ENCODE measurements around the gene ANK2. TPM values are rescaled to one million over a fixed set of nuclear protein-coding genes. Genes with fewer than 3 reads are reported as not detected.

The ANK2 gene
- total RNA-seq, 1 donor from 2014 or later = 284 TPM

DNA sequence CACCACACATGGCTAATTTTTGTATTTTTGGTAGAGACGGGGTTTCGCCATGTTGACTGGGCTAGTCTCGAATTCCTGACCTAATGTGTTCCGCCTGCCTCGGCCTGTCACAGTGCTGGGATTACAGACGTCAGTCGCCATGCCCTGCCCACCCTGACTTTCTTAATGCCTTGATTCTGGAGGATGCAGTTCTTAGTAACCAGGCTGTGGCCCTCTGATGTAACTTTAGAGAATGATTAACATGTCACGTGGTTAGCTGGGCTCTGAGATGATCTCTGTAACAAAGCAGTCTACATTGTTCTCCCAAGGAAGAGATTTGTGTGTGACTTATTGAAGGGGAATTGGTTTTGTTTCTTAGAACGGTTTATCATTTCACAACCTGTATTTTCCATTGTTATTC, 30.6 kb downstream of the ANK2 start:
- intact Hi-C loops (cut with DNase I) = no loop called here
- DNase-seq (ENCODE audit: missing footprints) (no peak), ATAC-seq (no peak)

DNA sequence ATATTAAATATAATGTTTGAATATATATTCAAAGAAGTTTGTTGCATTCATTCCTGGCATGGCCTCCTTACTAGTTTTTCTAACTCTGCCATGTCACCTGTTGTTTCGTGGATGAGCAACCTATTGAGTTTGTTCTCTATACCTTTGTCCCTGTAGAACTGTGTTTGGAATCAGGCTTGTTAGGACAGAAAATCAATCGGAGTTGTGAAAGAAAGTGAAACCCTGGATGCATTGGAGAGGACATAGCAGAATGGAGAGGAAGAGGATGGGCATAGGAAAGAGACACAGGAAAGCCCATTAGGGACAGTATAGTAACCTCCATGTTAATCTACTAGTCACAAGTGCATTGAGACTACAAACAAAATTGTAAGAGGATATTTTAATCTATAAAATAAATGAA, 31.2 kb downstream of the ANK2 start:
- intact Hi-C loops (cut with DNase I) = no loop called here
- ATAC-seq (no peak), DNase-seq (ENCODE audit: missing footprints) (no peak)

- no peak for ATAC-seq
- intact Hi-C loops (cut with DNase I) = no loop called here
- no peak for DNase-seq (ENCODE audit: missing footprints)
Measured at GRCh38 chr4:113083346-113083745, 33.9 kb downstream of the ANK2 start.

- no peak for DNase-seq (ENCODE audit: missing footprints)
- ATAC-seq = no peak
- intact Hi-C loops (cut with DNase I) = no loop called here
Measured at GRCh38 chr4:113086172-113086695, 36.8 kb downstream of the ANK2 start.

DNA sequence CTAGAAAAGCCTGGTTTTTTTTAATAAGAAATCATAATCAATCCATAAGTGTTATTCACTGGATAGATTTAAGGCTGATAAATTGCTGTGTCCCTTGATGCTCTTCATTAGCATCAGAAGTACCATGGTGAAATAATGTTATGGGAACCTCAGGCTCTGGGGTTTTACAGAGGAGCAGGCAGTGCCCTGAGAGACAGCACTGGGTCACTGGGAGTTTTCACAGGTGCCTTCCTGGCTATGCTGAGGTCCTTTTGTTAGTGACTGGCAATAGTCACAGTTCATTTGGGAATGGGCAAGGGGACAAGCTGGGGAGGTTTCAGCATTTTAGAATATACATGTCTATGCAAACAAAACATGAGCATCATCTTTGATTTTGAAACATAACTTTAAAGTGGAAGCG, 38.6 kb downstream of the ANK2 start:
- intact Hi-C loops (cut with DNase I) = no loop called here
- ATAC-seq (no peak), DNase-seq (ENCODE audit: missing footprints) (no peak)

DNA sequence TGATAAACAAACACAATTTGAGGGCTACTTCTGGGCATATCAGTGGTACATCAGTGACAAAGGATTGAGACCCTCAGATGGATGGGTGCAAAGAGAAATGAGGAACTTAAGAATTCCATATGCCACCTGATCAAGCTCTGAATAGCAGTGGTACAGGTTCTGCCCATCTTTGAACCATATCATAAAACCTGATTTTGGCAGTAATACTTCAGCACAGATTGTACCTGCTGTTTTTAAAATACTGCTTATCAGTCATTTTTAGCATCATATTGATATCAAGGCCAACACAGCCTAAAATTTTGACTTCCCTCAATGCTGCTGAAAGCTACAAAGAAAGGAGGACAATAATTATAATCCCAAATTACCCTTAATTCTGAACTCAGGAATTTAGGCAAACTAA, 41.5 kb downstream of the ANK2 start:
- intact Hi-C loops (cut with DNase I) = loop anchor here (10.0 kb wide), 2 partner anchors 136 to 456 kb away; partner anchors contain the start of genes LARP7 and ZGRF1
- no peak for ATAC-seq
- DNase-seq (ENCODE audit: missing footprints) = no peak

GRCh38 chr4:113094331-113094730, 44.9 kb downstream of the ANK2 start:
- DNase-seq (ENCODE audit: missing footprints) (no peak), ATAC-seq (no peak)
- intact Hi-C loops (cut with DNase I) = loop anchor here (10.0 kb wide), 2 partner anchors 140 to 460 kb away; partner anchors contain the start of genes LARP7 and ZGRF1

GRCh38 chr4:113094802-113095201, 45.3 kb downstream of the ANK2 start:
- DNase-seq (ENCODE audit: missing footprints) (no peak), ATAC-seq (no peak)
- intact Hi-C loops (cut with DNase I) = loop anchor here (10.0 kb wide), 2 partner anchors 140 to 460 kb away; partner anchors contain the start of genes LARP7 and ZGRF1

DNA sequence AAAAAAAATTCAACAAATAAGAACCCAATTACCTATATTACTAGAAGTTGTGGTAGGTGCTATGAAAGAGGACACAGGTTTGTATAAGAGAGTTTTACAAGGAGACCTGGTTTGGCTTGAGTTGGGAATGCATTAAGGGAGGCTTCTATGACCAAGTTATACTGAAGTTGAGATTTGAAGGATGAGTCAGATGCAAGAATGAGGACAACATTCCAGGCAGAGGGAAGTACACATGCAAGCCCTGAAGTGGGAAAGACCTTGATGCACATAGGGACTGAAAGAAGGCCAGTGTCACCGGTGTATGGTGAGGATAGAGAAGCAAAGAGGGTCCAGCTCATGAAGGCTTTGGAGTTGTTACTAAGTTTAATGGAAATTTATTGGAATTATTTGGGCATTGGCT, 52.2 kb downstream of the ANK2 start:
- no peak for ATAC-seq

DNA sequence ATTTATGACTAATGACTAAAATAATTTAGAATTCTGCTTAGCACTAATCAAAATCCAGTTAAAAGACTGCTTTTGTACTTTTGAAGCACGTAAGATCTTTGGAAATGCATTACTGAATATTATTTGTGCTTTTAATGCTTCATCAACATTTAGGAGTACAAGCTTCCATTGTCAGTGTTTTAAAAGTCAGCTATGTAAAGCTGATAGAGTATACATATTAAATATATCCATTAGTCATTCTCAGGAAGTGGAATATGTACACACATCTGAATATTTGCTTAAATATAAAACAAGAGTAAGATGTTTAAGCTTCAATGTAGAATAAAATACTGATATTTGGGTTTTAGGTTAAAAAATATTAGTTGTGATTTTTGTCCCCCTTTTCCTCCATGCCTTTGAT, 54.1 kb downstream of the ANK2 start:
- DNase-seq (ENCODE audit: missing footprints) = no peak
- intact Hi-C loops (cut with DNase I) = loop anchor here (10.0 kb wide), 3 partner anchors 71 to 231 kb away; no protein-coding TSS in a partner anchor
- no peak for ATAC-seq

More for the DNA sequence above, 52.2 kb downstream of the ANK2 start:
- no peak for DNase-seq (ENCODE audit: missing footprints)
- intact Hi-C loops (cut with DNase I) = loop anchor here (10.0 kb wide), 3 partner anchors 73 to 233 kb away; no protein-coding TSS in a partner anchor

DNA sequence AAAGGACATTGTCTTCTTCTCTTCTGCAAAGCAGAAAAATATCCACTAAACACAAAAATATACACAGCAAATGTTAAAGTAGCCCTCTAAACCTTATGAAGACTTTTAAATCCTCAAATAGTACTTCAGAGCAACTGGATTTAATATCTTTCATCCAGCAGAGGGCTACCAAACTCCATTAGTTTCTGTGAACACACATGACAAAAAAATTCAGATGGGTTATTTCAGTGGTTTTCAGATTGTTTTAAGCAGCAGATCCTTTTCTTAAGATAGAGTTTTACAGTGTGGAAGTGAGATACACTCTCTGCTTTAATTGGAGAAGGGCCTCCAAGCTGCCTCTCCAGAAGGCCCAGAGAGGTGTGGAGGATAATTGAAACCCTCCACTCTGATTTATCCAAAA, 56.7 kb downstream of the ANK2 start:
- intact Hi-C loops (cut with DNase I) = loop anchor here (10.0 kb wide), 3 partner anchors 69 to 229 kb away; no protein-coding TSS in a partner anchor
- ATAC-seq (no peak), DNase-seq (ENCODE audit: missing footprints) (no peak)

GRCh38 chr4:113109106-113109718, 59.8 kb downstream of the ANK2 start:
- intact Hi-C loops (cut with DNase I) = loop anchor here (10.0 kb wide), 3 partner anchors 66 to 226 kb away; no protein-coding TSS in a partner anchor
- DNase-seq (ENCODE audit: missing footprints) (no peak), ATAC-seq (no peak)

DNA sequence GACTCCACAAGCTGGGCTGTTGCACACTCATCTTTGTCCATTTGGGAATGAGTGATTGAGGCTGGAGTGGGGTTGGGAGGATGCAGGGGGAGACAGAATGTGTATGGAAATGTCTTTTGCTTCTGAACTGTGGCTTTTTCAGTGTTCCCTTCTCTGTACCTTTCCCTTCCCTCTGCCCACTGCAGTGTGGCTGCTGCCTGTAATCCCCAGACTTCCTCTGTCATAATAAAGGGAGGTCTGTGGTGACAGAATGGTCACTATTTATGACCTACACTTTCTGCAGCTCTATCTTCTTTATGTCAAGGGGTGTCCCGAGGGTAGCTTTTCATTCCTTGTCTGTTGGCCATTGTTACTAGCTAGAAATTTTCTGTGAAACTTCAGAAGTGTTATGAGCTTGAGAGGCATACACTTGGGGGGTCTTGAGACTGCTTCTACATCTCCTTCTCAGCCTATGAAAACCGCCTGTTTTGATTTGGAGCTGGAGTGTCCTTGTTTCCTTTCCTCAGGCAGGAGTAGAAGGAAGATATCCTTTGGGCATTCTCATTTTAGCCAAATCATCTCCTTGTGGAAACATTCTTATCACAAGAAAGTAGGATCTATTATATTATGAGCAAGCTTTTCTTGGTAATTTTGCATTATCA, 63.0 kb downstream of the ANK2 start:
- ATAC-seq (no peak), DNase-seq (ENCODE audit: missing footprints) (no peak)
- intact Hi-C loops (cut with DNase I) = no loop called here

DNA sequence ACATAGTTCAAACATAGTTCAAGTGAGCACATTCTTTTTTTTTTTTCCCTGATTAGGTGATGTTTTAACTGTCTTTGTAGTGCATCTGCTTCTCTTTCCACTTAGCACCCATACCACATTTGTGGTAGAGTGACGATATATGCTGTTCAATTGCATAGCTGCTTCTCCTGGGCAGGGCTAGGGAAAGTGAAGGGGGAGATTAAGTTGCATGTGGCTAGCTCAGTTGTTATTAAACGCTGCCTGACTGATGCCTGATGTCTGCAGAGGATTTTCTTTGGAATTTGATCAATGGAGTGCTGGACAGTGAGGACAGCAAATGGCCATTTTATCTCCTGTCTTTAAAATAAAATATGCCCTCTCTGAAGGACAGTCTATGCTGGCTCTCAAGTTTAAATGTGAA, 63.7 kb downstream of the ANK2 start:
- intact Hi-C loops (cut with DNase I) = no loop called here
- ATAC-seq (no peak), DNase-seq (ENCODE audit: missing footprints) (no peak)

GRCh38 chr4:113114884-113115283, 65.4 kb downstream of the ANK2 start:
- intact Hi-C loops (cut with DNase I) = no loop called here
- ATAC-seq = peak; percentile 45
- DNase-seq (ENCODE audit: missing footprints) = no peak

DNA sequence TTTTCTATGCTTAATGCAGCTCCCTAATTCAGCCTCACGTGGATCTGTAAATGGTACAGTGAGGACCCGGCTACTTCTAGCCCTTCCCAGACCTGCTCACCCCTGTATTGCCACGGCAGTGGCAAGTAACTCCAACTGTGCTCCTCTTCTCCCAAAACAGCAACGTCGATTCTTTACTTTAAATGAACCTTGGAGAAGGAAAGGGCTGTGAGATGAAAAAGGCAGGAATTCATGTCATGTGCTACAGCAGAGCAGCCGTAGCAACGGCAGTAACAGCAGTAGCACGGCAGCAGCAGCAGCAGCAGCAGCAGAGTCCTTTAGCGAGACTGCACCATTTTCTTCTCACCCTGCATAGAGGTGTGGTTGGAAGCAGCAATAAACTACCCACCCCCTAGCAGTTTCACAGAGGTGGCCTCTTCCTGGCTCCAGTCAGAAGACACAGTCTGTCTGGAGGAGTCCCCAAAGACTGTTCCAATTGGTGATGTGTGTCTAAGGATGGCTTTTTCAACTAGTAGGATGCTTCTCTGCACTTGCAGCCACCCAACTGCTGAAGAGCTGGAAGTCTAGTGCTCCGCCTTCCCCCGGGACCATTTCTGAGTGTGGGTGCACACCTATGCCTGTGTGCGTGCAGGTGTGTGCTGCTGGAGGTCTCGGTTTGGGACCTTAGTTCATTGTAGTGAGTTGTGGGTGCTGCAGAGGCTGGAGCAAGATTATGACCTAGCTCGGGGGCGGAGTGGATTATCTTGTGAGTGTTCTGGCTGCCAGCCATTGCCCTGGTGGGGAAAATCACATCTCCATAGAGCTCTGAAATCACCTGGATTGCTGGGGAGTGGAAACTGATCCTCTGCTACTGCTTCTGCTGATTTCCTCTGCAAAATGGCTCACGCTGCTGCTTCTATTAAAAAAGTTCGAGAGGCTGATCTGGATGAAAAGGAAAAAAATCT, 67.2 kb downstream of the ANK2 start:
- ATAC-seq (peak; percentile 63), DNase-seq (ENCODE audit: missing footprints) (no peak)
- intact Hi-C loops (cut with DNase I) = no loop called here

DNA sequence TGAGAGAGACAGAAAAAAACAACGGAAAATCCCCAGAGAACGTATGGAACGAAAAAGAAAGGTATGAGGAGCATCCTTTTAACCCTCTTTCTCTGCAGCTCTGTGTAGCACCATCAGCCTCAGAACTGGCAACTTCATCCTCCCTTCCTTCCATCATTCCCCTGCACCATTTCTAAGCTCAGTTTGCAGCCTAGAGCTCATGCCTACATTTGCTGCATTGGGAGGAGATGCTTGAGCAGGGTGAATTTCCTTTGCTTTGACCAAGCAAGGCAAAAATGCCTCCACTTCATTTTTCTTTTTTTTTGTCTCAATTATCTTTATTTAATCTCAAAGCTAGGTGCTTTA, 67.9 kb downstream of the ANK2 start:
- intact Hi-C loops (cut with DNase I) = no loop called here
- no peak for ATAC-seq
- DNase-seq (ENCODE audit: missing footprints) = no peak

GRCh38 chr4:113122066-113122465, 72.6 kb downstream of the ANK2 start:
- no peak for ATAC-seq
- no peak for DNase-seq (ENCODE audit: missing footprints)
- intact Hi-C loops (cut with DNase I) = no loop called here

- intact Hi-C loops (cut with DNase I) = no loop called here
- no peak for DNase-seq (ENCODE audit: missing footprints)
- ATAC-seq = no peak
Measured at GRCh38 chr4:113125418-113125817, 76.0 kb downstream of the ANK2 start.

All from Right ventricle myocardium inferior (tissue), 1 donor.